Tibial artery (tissue), 4 donors: ENCODE data around the gene GAK.

Source experiments
- DNase-seq, 2 donors: peaks; one replicate each; pipeline ENCODE4 v3.0.0-alpha.2; 2019
- H3K27ac ChIP-seq, 2 donors: fragments of 200-600 bp; sonication (generic) in 1 of 2; 1 replicate in 1 of 2; 2 replicates in 1 of 2; pipeline ENCODE4 v1.5.1; 2018 to 2019; ENCODE audit warnings: mild to moderate bottlenecking in 1 of 2
- H3K27me3 ChIP-seq, 2 donors: fragments of 200-600 bp; sonication (generic) in 1 of 2; one replicate each; pipeline versions ENCODE4 v1.5.1 to v1.6.0; 2016 to 2019
- H3K36me3 ChIP-seq, 3 donors: fragments of 200-600 bp; sonication (generic) in 2 of 3; one replicate each; pipeline ENCODE4 v1.5.1; 2016 to 2019; ENCODE audit warnings: mild to moderate bottlenecking in 2 of 3
- H3K4me1 ChIP-seq, 4 donors: fragments of 200-600 bp; sonication (generic) in 2 of 4; 1 replicate in 3 of 4; 2 replicates in 1 of 4; pipeline ENCODE4 v1.5.1; 2016 to 2019
- H3K4me3 ChIP-seq, 2 donors: fragments of 200-600 bp; sonication (generic) in 1 of 2; 1 replicate in 1 of 2; 2 replicates in 1 of 2; pipeline ENCODE4 v1.5.1; 2018 to 2019; ENCODE audit warnings: mild to moderate bottlenecking in 2 of 2
- H3K9me3 ChIP-seq, 3 donors: fragments of 200-600 bp; sonication (generic) in 1 of 3; one replicate each; pipeline ENCODE4 v1.5.1; 2016 to 2019
- intact Hi-C: fragments of 100-400 bp; cut with DNase I; formaldehyde crosslinking; loops from one replicate; pipeline ENCODE4 v1.15.0; 2023; ENCODE audit warnings: low total_unique reads
- TF ChIP-seq, protein P1 (sequence below), 2 experiments: fragments of 200-600 bp in 1 of 2; fragments of 450-650 bp in 1 of 2; IDR thresholded peaks; one replicate each; pipeline ENCODE4 v1.5.1; 2017 to 2019; ENCODE audit warnings: antibody characterized with exemption in 2 of 2, mild to moderate bottlenecking in 1 of 2, moderate library complexity in 1 of 2

Gene GAK

DNA sequence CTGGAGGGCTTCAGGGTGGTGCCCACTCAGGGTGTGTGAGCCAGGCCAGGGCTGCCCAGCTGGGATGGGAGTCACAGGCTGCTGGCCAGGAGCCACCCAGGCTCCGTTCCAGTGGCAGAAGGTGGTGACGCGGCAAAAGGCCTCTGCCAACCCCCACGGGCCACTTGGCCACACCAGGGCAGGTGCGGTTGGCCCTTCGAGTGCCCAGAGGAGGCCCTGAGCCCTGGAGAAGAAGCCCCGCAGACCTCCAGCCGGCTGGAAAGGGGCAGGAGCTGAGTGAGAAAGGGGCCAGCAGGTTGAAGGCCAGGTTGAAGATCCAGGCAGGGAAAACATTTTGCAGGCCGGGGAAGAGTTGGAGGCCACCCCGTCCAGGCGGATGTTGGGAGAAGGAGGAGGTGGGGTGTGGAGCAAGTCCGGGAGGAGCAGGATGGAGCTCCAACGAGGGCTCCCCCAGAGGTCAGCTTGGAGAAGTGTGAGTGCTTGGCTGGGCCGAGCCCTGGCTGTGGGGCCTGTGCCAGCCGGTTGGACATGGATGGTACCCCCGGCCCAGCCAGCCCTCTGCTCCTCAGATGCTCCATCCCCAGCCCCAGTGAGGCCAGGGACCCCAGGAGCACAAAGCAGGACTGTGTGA lies 103.4 kb downstream of the GAK start:
- Histone ChIP-seq H3K27me3 (peaks cover 8 to 85% of the 10 kb centered on the region in 2 donors), H3K4me3 (no peak overlapping the region), H3K4me1 (peaks cover 0 to 24% (median 18%) of the 10 kb centered on the region in 4 donors), H3K27ac (no peak overlapping the region), H3K9me3 (peaks cover 0 to 21% (median 8%) of the 10 kb centered on the region in 3 donors), H3K36me3 (no peaks in the 10 kb centered on the region)
- intact Hi-C loops, result no loop called here
- TF ChIP-seq, protein P1, sequence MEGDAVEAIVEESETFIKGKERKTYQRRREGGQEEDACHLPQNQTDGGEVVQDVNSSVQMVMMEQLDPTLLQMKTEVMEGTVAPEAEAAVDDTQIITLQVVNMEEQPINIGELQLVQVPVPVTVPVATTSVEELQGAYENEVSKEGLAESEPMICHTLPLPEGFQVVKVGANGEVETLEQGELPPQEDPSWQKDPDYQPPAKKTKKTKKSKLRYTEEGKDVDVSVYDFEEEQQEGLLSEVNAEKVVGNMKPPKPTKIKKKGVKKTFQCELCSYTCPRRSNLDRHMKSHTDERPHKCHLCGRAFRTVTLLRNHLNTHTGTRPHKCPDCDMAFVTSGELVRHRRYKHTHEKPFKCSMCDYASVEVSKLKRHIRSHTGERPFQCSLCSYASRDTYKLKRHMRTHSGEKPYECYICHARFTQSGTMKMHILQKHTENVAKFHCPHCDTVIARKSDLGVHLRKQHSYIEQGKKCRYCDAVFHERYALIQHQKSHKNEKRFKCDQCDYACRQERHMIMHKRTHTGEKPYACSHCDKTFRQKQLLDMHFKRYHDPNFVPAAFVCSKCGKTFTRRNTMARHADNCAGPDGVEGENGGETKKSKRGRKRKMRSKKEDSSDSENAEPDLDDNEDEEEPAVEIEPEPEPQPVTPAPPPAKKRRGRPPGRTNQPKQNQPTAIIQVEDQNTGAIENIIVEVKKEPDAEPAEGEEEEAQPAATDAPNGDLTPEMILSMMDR (IDR thresholded peaks at IDR 0.05), result no peak
- peak in 1 of 2 donors; percentile 51 for DNase-seq

DNA sequence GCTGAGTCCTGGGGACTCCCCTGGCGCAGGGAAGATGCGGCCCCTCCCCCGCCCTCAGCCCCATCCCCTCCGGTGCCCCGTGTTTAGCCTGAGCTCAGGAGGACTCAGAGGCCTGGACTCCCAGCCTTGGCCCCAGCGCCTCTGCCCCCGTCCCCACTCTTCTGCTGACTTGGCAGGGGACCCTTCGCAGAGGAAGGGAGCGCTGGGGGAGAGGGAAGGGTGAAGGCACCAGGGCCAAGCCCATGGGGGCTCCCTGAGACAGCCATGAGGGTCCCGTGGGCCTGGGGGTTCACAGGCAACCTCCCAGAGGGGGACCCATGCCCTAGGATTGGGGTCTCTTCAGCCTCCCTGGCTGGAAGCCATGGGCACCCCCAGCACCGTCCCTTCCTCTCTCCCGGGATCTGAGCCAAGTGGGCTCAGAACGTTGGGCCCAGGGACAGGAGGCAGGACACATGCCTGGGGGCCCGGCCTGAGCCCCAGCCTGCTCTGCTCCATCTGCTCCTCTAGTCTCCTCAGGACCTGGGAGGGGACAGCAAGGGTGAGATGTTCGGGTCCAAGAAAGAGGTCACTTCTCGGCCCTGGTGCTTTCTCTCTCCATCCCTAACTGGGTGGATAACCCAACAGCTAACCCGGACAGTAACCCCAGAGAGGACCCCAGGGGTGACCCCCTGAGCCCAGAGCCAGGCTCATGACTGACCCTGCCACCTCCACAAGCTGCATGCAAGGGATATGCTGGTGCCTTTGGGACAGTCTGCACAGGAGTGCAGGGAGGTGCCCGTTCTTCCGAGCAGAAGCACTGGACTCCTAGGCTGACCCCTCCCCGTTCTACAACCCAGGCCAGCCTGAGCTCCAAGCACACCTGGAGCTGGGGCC lies 104.7 kb downstream of the GAK start:
- Histone ChIP-seq H3K27ac (no peak overlapping the region), H3K9me3 (peaks cover 0 to 15% (median 8%) of the 10 kb centered on the region in 3 donors), H3K4me1 (peaks cover 0 to 24% (median 18%) of the 10 kb centered on the region in 4 donors), H3K27me3 (peaks cover 8 to 93% of the 10 kb centered on the region in 2 donors), H3K36me3 (no peaks in the 10 kb centered on the region), H3K4me3 (peak overlapping the region in 1 of 2 donors; percentile 1)
- DNase-seq, result peak; percentile 7 to 56
- TF ChIP-seq, protein P1 (IDR thresholded peaks at IDR 0.05), result no peak
- intact Hi-C loops, result no loop called here

DNA sequence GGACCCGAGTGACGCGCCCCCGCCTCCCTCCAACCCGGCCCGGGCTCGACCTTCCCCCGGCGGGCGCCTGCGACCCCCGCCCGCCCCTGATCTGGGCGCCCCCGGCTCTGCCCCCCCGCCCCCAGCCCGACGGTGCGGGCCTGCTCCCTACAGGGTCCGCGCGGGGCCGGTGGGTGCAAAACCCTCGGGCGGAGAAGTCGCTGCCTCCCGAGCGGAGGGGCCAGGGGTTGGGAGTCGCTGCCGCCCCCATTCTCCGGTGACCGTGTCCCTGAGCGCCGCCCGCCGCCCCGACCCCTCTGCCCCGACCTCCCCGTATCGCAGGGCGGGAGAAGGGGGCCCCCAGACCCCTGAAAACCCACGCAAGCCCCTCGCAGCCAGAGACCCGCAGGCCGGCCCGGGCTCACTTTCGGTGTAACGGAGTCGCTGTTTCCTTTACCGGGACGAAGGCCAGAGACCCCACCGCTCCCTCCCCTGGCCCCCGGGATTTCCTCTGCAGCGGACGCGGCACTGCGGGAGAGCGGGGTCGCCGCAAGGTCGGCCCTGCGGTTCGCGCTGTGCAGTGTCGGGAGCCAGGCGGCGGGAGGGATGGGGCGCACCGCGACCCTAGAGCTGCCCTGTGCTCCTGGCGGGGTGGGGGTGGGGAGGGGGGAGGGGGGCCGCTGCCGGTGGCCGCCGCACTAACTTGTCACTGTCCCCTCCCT lies 105.5 kb downstream of the GAK start:
- H3K4me1 ChIP-seq, result peaks cover 0 to 24% (median 18%) of the 10 kb centered on the region in 4 donors
- TF ChIP-seq, protein P1 (IDR thresholded peaks at IDR 0.05), result no peak
- intact Hi-C loops, result no loop called here
- no peak for DNase-seq
- H3K27ac ChIP-seq, result no peak overlapping the region
- peaks cover 0 to 7% (median 7%) of the 10 kb centered on the region in 3 donors for H3K9me3 ChIP-seq
- H3K27me3 ChIP-seq, result peaks cover 8 to 95% of the 10 kb centered on the region in 2 donors
- H3K36me3 ChIP-seq, result no peaks in the 10 kb centered on the region
- H3K4me3 ChIP-seq, result peak overlapping the region in 1 of 2 donors; percentile 1

DNA sequence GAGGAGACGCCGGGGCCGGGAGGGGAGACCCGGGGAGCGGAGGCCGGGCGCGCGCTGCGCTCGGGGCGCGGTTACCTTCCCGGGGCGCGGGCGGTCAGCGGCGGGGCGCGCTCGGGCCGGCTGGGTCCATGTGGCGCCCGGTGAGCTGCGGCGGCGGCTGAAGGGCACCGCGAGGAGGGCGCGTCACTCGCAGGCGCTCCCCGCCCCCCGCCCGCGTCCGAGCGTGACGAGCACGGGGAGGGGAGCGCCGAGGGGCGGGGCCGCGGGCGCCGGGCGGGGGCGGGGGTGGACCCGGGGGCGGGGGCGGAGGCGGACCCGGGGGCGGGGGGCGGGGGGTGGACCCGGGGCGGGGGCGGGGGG lies 106.2 kb downstream of the GAK start, which contains the start of gene CPLX1:
Gene CPLX1, minus strand, starts transcription at position 159 of the 360 bp plus-strand sequence. CDS start 1,607 bp downstream, outside the sequence.
- TF ChIP-seq, protein P1 (IDR thresholded peaks at IDR 0.05), result no peak
- Histone ChIP-seq H3K9me3 (no peaks in the 10 kb centered on the region), H3K4me1 (peaks cover 0 to 24% (median 18%) of the 10 kb centered on the region in 4 donors), H3K27me3 (peaks cover 8 to 95% of the 10 kb centered on the region in 2 donors), H3K36me3 (no peaks in the 10 kb centered on the region), H3K4me3 (peak within 1 kb of the TSS; percentile 25 to 49), H3K27ac (no peak within 1 kb of the TSS)
- intact Hi-C loops, result no loop called here
- DNase-seq, result no peak
